Activated effector memory CD4-positive, alpha-beta T cell treated with Interleukin-2 at 50 U/mL for 16 hours (primary cell): ENCODE data around the gene CLEC16A.

Experiments
- DNase-seq: peaks from one replicate; pipeline ENCODE4 v3.0.0-alpha.2; 2020

CLEC16A gene

DNA sequence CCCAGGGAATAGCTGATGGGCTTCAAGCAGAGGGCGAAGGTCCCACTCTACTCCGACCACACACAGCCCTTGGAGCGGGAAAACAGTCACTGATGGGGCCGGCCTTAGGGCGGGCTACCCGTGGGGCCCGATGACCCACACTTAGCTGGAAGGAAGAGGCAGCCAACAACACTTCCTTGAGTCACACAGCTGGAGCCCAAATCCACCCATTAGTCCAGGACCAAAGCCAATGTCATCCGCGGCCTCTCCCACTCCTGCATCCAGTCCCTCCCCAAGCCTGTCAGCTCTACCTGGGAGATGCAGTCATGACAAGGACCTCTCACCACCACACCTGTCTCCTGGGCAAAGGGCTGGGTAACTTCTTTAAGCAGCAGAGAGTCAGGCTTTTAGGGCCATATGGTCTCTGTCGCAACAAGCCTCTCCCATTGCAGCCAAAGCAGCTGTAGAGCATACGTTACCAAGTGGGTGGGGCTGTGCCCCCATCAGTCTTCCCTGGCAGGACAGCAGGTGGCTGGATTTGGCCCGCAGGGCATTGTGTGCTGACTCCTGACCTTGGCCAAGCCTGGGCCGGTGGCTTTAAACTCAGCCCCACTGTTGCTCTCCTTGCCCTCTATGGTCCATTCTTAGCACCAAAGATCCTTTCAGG, 200.9 kb downstream of the CLEC16A start:
- DNase-seq: no peak

DNA sequence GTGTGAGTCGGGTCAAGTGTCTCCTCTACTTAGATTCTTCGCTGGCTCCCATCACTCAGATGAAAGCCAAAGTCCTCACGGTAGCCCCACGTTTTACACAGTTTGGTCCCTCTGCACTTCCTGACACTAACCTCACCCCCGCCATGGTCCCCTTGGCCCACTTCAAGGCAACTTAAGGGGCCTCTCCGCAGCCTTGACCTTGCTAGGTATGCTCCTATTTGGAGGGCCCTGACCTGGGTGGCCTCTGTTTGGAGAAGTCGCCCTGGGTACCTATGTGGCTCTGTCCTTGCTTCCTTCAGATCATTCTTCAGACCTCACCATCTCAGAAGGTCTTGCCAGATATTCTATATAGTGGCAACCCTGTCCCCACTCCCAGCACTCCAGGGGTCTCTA, 201.5 kb downstream of the CLEC16A start:
- no peak for DNase-seq

DNA sequence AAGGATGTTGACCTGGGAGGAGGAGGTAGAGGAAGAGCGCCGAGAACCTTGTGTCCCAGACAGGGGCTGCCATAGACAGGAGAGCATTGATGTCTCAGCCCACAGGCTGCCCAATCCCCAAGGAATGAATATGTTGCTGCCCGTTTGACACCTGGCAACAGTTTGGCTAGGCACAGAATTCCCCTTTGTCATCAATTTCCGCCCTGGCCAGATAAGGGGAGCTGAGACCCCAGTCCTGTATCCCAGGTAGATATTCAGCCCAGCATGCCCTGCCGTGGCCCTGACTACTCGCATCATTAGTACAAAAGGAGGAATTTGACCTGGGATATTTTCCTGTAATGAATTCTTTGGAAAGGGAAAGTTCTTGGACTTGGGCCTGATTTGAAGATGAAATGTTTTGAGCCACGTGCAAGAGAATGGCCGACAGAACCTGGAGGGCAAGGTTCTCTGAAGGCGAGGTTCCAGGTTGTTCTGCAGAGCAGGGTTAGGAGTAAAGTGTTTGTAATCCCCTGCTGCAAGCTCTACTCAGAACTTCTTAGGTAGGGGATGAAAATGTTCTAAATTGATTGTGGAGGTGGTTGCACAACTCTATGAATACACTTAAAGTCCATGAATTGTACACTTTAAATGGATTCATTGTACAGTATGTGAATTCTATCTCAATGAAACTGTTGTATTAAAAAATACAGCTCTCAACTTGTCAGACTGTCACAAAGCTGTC, 202.8 kb downstream of the CLEC16A start:
- no peak for DNase-seq

DNA sequence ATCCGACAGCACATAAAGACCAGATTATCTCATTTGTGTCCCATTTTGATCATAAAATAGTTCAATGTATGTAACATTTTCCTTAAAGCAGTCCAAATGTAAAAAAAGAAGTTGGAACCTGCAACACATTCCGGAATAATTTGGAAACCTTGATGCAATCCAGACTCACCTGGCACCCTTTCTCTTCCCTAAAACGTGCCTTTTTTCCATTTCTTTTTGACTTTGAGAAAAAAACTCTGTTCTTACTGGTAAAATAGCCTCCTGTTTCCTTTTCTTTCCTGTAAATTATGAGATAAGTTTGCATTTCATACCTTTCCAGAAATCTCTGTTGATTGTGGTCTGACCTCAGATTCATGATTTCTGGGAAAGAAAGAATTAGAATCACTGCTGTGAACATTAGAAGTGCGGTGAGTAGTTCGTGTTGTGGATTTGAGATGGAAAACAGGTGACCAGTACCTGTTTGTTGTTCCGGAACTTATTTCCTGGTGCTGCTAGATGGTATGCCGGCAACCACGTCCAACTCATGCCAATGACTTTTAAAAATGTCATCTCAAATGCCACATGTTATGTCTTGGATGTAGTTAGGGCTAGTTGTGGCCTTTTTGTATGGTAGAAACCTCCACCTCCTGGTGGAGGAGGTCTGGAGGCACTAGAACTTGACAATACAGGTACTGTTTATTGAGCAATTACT, 203.5 kb downstream of the CLEC16A start:
- DNase-seq: no peak

DNA sequence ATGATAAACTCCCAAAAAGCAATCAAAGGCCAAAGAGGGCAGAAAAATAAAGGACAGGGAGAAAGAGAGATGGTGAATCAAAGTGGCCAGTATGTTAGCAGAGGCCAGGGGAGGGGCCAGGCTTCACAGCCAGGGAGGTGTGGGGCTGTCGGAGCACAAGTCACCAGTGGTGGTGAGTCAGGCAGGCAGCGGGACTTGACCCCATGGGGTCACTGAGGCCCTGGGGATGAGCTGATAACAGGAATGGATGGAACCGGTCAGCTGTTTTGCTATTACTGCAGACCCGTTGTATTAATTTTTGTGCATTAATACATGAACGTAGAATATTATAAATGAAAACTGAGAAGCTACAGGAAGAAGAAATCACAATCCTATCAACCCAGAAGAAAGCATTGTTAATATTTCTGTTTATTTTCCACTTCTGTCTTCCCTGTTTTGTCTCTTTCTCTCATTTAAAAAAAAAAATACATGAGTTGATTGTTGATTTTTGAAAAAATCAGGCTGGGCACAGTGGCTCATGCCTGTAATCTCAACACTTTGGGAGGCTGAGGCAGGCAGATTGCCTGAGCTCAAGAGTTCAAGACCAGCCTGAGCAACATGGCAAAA, 204.8 kb downstream of the CLEC16A start:
- no peak for DNase-seq

DNA sequence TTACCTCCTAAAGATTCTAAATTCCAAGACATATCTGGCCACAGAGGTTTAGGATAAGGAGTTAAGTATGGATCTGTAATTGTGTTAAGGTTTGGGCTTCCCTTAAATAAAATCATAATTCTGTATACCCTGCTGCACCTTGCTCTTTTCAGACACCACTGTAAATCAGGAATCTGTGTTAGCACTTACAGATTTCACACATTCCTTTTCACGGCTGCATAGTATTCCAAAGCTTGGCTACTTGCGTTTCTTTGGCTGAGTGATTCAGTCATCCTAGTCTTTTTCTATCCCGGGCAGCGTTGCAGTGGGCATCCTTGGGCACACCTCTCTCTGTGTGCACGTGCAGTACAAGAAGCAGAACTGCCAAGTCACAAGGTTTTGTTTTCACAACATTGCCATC, 205.8 kb downstream of the CLEC16A start:
- DNase-seq: no peak

DNA sequence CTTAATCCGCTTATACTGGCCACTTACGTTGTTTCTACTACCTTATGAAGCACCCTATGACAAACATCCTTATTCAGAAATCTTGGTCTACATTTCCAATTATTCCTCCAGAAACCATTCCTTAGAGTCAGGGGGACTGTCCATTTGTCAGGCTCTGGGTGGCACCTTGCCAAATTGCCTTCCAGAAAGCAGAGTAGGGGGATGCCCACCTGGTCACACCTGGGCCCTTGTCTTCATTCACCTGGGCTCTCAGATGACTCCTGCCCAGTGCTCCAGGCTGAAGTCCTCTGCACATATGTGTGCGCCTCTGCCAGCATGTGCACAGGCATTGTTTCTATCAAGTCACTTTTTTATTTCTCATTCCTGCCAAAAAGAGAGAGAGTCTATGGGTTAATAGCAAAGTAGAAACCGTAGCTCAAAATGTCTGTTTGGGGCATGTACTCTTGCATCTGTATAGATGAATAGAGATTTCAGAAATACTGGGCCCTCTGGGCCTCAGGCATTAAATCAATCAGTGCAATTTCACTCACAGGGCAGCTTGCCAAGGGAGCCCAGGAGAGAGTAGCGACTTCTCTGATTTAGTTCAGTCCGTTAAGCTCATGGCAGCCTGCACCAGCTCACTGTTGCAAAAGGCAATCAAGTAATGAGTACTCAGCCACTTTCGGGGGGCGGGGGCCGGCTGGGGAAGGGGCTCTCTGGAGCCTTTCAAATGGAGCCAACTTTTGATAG, 207.0 kb downstream of the CLEC16A start:
- DNase-seq: no peak

DNA sequence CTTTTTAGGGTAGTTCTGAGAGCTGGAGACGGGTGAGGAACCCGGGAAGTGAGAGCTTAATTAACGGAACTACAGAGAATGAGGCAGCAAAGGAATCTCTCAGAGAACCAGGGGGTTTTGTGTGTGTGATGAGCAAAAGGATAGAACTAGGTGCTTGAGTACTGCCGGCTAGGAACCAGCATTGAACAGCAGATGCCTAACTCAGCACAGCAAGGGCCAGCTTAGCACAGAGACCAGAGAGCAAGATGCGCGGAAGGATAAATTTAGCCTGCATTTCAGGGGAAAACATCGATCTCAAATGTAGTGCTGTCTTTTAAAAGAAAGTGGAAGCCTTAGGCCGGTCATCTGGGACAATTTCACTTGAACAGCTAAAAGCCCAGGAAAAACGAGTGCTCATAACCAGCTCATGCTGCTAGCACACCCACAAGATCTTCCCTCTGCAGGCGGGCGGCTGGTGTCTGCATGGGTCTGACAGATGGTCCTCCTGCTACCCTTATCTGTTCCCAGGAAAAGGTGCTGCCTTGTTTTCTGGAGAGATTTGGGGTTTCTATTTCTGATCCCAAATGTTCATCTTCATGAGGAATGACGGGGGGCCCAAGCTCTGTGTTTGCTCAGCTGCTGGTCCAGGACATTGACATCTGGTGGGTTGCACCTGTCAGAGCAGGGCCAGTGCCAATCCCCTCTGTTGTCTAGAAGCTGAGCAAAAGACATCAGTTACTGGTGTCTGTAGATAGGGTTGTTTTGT, 207.7 kb downstream of the CLEC16A start:
- no peak for DNase-seq

DNA sequence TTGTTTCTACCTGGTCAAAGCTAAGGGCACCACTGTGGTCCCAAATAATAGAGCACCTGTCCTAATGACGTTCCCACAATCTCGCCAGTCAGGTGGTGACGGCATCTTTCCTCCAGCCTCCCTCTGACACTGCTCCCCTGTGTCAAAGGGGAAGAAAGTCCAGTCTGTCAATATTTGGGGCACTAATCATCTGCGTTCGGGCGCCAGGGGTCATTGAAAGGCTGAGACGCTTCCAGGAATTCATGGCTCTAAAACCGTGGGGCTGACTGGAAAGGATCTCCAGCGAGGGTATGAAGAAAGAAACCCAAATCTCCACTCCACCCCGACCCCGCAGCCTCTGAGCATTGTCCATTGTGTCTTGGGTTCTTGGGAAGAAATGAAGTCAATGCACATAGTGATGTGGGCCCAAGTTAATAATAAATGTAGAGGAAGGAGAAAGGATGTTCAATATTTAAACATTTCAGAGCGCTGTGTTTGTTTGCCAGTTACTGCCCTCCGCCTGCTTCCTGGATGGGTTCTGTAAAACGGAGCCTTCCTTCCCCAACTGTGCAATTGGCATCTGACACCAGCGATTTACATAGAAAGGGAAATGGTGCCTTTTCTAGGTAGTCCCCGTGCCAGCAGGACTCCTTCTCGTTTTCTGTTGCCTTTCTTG, 208.4 kb downstream of the CLEC16A start:
- DNase-seq: no peak

DNA sequence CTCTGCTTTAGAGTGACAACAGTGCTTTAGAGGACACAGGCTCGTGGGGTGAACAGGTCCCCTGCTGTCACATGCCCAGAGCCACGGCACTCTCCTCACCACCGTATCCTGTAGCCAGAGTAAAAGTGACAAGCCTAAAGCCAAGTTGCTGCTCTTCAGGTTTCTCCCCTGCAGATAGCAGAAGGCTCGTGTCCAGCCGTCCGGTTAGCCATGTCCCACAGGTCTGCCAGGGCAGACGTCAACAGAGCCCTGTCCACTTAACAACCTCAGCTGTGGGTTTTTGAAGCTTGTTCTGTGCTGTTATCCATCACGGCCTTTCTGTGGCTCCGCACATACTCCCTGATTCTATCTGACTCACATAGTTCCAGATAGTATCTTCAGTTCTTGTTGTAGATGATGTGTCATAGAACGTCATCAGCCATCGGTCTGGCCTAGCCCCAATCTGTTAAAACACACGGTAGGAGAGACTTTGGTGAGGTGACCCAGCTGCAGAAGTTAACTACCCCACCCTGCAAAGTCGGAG, 211.0 kb downstream of the CLEC16A start:
- no peak for DNase-seq

DNA sequence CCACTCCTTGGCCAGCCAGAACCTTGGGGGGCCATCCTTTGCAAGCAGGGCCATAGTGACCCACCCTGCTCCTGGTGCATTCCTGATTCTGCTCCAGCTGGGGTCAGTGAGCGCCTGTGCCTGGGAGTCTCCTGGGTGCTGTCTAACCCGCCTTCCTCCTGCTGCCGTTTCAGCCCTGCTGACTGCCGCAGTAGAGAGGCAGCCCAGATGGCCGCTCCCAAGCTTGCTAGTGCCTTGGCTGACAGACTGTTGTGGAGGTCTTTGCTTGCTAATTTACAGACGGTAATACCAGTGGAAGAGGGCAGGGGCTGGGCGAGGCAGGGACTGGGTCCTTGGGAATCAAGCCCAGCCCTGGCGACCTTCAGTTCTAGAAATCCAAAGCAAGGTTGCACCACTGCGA, 212.0 kb downstream of the CLEC16A start:
- DNase-seq: no peak

DNA sequence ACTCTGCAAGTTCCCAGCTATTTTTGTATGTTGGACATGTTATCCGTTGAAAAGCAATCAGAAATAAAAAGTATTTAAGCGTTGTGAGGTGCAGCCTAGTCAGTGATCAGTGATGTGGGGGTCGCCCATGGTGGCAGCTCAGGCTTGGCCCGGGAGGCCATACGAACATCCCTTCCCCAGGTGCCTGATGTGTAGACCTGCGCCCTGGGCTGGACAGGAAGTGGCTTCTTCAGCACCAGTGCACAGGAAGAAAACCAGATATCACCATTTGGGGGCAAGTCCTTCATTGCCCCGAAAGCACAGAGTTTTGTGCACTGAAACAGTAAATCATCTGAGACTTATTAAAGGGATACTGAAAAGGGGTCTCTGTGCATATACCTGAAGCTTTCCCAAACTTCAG, 212.8 kb downstream of the CLEC16A start:
- no peak for DNase-seq

DNA sequence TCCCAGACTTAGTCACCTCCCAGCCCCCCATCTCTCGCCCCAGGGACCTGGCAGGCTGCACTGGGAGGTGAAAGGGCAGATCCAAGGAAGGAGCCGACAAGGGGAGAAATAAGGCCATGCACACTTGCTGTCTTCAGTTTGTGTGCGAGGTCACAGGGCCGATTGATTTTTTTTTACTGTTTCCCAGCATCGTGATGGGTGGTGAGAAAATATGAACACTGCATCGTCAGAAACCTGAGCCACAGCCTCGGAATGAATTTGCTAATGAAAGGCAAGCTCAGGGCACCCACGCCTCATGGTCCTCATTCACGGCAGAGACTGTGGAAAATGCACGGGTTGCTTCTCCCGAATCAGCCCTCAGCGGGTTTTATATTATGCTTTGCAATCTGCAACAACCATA, 213.7 kb downstream of the CLEC16A start:
- no peak for DNase-seq

DNA sequence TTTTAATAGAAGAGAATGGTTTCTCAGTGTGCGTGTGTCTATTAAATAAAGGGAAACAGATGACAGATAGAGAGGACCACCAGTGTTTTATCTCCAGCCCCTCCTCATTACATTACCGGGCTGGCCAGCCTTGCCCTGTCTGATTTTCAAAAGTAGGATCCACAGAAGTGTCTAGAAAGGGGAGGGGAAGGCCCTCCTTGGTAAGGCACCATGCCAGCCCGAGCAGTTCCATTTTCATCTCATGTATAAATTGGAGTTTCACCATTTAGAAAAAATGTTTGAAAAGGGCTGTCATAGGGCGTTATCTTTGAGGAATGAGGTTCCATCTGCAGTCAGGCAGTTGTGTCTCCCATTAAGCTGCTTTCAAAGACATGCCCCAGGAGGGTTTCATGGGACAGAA, 214.9 kb downstream of the CLEC16A start:
- no peak for DNase-seq

DNA sequence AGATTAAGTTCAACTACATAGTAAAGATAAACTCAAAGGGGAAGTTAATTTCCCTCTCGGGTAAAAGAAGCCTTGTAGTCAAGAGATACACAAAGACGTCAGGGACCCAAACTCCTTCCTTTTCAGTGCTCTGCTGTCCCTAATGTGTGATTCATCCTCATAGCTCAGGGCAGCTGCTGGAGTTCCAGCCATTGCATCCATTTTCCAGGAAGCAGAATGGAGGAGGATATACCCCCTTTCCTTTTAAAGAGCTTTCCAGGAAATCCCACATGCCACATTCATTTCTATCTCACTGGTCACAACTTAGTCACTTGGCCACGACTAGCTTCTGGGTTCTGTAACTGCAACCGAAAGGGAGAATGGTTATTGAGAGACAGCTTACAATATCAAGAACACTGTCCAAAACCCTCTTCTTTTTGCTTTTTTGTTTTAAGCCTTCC, 216.3 kb downstream of the CLEC16A start:
- no peak for DNase-seq

DNA sequence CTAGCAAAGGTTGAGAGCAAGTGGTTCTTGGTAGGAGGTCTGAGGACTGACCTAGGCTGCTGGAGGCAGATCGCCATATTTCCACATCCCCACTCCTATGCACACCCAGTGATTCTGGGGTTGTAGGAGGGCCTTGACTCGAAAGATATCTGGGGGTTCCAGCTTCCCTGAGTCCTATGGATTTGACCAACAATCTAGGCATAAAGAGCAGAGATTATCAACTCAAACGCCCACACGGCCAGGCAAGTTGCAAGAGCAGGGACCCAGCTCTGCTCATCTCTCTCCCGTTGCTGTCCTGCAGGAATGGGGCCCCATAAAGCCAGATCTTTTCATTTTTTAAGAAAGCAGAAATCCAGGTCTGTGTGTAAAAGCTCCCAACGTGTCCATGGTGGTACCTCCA, 217.1 kb downstream of the CLEC16A start:
- no peak for DNase-seq

DNA sequence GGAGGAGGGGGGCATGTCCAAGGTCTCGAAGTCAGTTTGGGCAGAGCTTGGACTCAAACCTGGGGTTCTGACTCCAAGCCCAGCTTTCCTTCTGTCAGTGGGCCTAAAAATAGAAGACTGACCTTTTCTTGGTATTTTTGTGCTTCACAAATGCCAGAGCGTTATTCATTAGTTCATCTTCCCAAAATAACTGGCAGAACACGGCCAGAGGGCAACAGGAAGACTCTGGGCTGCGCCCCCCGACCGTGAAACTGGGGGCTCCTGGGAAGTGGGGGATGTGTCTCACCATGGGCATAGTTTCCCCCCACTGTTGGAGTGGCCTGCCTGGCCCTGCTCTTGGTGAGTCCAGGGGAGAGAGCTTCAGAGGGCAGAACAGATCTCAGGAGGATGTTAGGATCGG, 217.6 kb downstream of the CLEC16A start:
- DNase-seq: no peak

DNA sequence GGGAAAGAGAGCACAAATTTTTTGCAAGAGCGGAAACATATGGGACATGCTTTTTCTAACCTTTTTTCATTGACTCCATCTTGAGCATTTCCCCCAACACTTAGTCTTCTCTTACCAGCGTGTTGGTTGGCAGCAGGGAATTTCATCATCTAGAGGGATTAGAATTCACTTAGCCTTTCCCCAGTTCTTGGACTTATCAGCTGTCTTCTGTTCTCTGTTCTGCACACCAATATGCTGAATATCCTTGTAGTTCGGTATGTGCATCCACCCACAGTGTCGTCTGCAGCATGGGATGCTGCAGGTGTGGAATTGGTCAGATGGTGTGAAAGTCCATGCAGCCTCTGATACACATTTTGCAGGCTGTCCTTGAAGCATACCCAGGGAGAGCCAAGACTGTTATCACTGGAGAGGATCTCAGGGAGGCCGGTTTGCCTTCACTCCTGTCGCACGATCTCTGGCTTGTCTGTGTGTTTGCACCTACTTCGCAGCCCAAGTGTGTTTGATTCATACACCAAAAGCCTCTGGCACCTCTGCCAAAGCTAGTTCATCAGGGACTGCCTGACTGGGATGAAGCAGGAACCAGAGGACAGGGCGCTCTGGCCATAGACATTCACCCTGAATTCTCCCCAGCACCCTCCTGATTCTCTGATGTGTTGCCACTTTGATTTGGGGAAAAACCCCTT, 218.4 kb downstream of the CLEC16A start:
- no peak for DNase-seq

DNA sequence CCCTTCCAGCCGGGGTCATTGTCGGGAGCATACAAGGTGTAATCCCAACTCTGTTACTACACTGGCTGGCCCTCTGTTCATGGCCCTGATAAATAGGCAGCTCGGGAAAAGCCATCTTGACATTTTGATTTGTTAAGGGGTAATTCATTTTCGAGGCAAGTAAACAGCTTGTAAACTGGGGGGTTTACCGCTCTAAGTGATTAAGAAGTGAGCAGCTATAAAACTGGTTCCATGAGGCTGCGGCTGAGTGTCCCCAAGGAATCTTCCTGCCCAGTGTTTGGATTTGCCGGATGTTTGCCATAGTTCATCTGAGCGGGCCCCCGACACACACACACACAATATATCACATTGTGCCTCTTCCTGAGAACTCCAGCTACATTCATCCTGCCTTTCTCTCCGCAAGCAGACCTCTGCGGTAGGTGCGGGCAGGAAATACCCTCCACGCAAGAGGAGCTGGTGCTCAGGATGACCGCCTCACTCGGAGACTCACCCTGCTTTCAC, 219.4 kb downstream of the CLEC16A start:
- DNase-seq: no peak

DNA sequence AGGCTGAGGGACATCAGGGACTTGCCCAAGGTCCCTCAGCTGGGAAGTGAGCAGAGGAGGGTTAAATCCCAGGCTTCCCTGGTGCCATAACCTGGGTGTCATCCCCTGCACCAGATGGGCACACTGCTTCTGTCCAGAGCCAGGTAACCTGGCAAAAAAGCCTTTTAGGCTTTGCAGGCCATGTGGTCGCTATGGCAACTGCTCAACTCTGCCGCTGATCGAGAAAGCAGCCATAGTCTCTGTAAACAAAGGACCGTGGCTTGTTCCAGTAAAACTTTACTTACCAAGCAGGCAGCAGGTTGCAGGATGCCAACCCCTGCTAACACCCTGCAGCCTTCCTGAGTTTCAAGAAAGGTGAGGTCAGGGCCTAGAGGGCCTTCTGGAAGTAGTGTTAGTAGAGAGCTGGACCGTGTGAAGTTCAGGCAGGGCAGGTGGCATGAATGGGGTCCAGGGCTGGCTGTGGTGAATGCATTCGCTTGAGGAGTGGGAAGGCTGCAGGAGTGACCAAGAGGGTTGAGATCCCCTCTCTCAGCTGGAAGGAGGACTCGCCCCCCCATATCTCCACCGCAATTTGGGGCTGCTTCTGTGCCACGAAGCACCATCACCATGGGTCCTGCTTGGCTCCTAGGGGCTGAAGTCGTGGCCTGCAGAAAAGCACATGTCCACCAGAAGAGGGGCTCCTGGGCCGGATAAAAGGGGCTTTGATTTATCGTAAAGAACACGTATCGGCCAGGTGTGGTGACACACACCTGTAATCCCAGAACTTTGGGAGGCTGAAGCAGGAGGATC, 220.3 kb downstream of the CLEC16A start:
- DNase-seq: no peak
